Transverse colon (tissue), 3 donors: ENCODE results near the gene AGMAT.

Experiments
- POLR2A ChIP-seq: fragments of 450-650 bp; IDR thresholded peaks from one replicate; pipeline ENCODE4 v1.6.1; 2016; ENCODE audit warnings: antibody characterized with exemption, mild to moderate bottlenecking, moderate library complexity
- TF ChIP-seq, protein P1 (sequence below), 5 experiments: fragments of 200-600 bp in 3 of 5; fragments of 450-650 bp in 2 of 5; sonication (generic) in 3 of 5; IDR thresholded peaks; 1 replicate in 2 of 5; 2 replicates in 3 of 5; pipeline ENCODE4 v1.5.1; 2016 to 2017; ENCODE audit warnings: antibody characterized with exemption in 5 of 5, inconsistent platforms in 3 of 5, mild to moderate bottlenecking in 2 of 5, moderate library complexity in 1 of 5

DNA sequence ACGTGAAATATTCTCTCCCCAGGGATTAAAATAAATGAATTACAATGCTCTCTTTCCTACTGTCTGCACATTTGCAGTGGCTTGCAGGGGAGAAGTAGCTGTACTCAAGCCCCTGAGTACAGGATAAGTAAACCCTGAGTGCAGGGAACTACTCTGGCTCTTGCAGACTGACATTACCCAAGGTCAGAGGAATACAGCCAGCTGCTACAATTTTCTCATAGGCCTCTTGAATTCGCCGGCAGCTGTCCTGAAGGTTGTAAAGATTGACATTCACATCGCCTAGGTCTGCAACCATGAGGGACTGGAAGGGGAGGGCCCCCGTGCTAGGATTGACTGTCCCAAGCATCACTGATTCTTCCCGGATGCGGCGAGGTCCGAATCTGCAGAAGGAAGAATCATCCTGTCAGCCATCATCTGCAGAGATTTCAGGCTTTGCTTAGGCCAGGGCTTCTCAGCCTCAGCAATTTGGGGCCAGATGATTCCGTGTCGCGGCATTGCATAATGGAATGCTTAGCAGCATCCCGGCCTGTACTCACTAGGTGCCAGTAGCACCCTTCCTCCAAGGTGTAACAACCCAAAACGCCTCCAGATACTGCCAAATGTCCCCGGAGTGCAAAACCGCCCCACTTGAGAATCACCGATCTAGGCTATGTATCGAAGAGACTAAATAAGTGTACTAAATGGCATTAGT is 1.7 kb downstream of the AGMAT start:
- TF ChIP-seq POLR2A, result no peak
- TF ChIP-seq, protein P1, sequence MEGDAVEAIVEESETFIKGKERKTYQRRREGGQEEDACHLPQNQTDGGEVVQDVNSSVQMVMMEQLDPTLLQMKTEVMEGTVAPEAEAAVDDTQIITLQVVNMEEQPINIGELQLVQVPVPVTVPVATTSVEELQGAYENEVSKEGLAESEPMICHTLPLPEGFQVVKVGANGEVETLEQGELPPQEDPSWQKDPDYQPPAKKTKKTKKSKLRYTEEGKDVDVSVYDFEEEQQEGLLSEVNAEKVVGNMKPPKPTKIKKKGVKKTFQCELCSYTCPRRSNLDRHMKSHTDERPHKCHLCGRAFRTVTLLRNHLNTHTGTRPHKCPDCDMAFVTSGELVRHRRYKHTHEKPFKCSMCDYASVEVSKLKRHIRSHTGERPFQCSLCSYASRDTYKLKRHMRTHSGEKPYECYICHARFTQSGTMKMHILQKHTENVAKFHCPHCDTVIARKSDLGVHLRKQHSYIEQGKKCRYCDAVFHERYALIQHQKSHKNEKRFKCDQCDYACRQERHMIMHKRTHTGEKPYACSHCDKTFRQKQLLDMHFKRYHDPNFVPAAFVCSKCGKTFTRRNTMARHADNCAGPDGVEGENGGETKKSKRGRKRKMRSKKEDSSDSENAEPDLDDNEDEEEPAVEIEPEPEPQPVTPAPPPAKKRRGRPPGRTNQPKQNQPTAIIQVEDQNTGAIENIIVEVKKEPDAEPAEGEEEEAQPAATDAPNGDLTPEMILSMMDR (IDR thresholded peaks at IDR 0.05), result no peak
